ENCODE results near the gene SLC39A5.
"Not testable (repeated sequence)": the region's sequence is repeated elsewhere in the genome, so short reads cannot be mapped to it uniquely, and the experiment has no call there.

The SLC39A5 gene

DNA sequence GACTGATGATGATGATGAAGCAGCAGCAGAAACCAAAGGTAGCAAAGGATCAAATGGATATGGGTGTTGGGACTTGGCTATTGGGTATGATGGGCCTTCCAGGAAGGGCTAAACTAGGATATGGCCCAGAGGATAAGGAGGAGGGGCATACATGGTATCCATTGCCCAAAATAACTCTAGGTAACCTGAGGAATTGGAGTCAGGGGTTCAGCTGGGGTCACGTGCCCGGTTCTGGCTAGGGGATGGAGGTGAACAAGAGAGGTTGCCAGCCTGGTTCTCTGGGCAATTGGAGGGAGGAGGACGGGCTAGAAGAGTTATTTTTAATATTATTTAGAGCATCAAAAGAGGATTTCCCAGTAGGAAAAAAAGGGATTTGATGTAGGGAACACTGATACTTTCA, 31.1 kb downstream of the SLC39A5 start:
- H2BK12ac ChIP-seq (ENCODE audit: low read length in 2 of 2), result peak overlapping the region in 1 of 2 experiments; percentile 56
- peaks cover 14% of the 10 kb centered on the region for H3K4me1 ChIP-seq (ENCODE audit: control insufficient read depth, insufficient read depth, low read depth, low read length)
- no peak overlapping the region for H3K4me3 ChIP-seq (ENCODE audit: insufficient read depth in 1 of 2, low read depth in 1 of 2, low read length in 2 of 2)
- H3K79me1 ChIP-seq (replicated peaks; ENCODE audit: low read length, poor library complexity, severe bottlenecking), result no peaks in the 10 kb centered on the region
- H3K18ac ChIP-seq (ENCODE audit: low read depth in 1 of 2, low read length in 2 of 2), result no peak overlapping the region
- H2BK15ac ChIP-seq (ENCODE audit: low read depth, poor library complexity, severe bottlenecking), result no peak overlapping the region
- no peak overlapping the region for H3K4ac ChIP-seq (ENCODE audit: low read depth in 1 of 2, low read length in 2 of 2)
- H3K23ac ChIP-seq (ENCODE audit: low read length in 2 of 2), result no peak overlapping the region
- H3K27ac ChIP-seq (ENCODE audit: low read length, poor library complexity, severe bottlenecking), result no peak overlapping the region
- no peak overlapping the region for H3K9ac ChIP-seq (ENCODE audit: low read length)
- no peak overlapping the region for H3K14ac ChIP-seq (ENCODE audit: low read length in 2 of 2)
- no peak overlapping the region for H3K4me2 ChIP-seq (ENCODE audit: low read length, poor library complexity, severe bottlenecking)
- no peaks in the 10 kb centered on the region for H3K27me3 ChIP-seq (ENCODE audit: control insufficient read depth in 1 of 2, insufficient read depth in 1 of 2, low read length in 2 of 2)
- H4K8ac ChIP-seq (ENCODE audit: low read length), result peak overlapping the region; percentile 55
- no peak overlapping the region for H4K91ac ChIP-seq (ENCODE audit: low read length)
- no peak overlapping the region for H2BK120ac ChIP-seq (ENCODE audit: low read depth, low read length)
- 95% methylated on average over 3 of the region's 3 CpGs for WGBS
- no peak overlapping the region for H2AFZ ChIP-seq (ENCODE audit: low read depth, low read length)
- DNase-seq, result no peak
- peaks cover 0 to 10% of the 10 kb centered on the region in 2 experiments for H3K36me3 ChIP-seq (ENCODE audit: control insufficient read depth in 1 of 2, insufficient read depth in 2 of 2, low read depth in 1 of 2, low read length in 2 of 2)
- peak overlapping the region; percentile 94 for H2AK5ac ChIP-seq (ENCODE audit: low read length, severe bottlenecking)
- H2BK5ac ChIP-seq (ENCODE audit: low read depth, low read length, poor library complexity, severe bottlenecking), result no peak overlapping the region
- no peaks in the 10 kb centered on the region for H3K9me3 ChIP-seq (ENCODE audit: control insufficient read depth, low read length)

- Histone ChIP-seq H3K9me3 (ENCODE audit: control insufficient read depth, low read length) (no peaks in the 10 kb centered on the region), H3K4me1 (ENCODE audit: control insufficient read depth, insufficient read depth, low read depth, low read length) (peaks cover 10% of the 10 kb centered on the region), H3K4me2 (ENCODE audit: low read length, poor library complexity, severe bottlenecking) (no peak overlapping the region), H2AFZ (ENCODE audit: low read depth, low read length) (no peak overlapping the region), H2AK5ac (ENCODE audit: low read length, severe bottlenecking) (no peak overlapping the region), H4K8ac (ENCODE audit: low read length) (no peak overlapping the region), H3K27ac (ENCODE audit: low read length, poor library complexity, severe bottlenecking) (peak overlapping the region; percentile 43), H3K14ac (ENCODE audit: low read length in 2 of 2) (no peak overlapping the region), H2BK12ac (ENCODE audit: low read length in 2 of 2) (no peak overlapping the region), H3K18ac (ENCODE audit: low read depth in 1 of 2, low read length in 2 of 2) (no peak overlapping the region), H2BK5ac (ENCODE audit: low read depth, low read length, poor library complexity, severe bottlenecking) (no peak overlapping the region), H3K23ac (ENCODE audit: low read length in 2 of 2) (no peak overlapping the region), H3K9ac (ENCODE audit: low read length) (no peak overlapping the region), H2BK120ac (ENCODE audit: low read depth, low read length) (no peak overlapping the region), H2BK15ac (ENCODE audit: low read depth, poor library complexity, severe bottlenecking) (no peak overlapping the region), H3K27me3 (ENCODE audit: control insufficient read depth in 1 of 2, insufficient read depth in 1 of 2, low read length in 2 of 2) (no peaks in the 10 kb centered on the region), H4K91ac (ENCODE audit: low read length) (no peak overlapping the region), H3K79me1 (replicated peaks; ENCODE audit: low read length, poor library complexity, severe bottlenecking) (no peaks in the 10 kb centered on the region), H3K36me3 (ENCODE audit: control insufficient read depth in 1 of 2, insufficient read depth in 2 of 2, low read depth in 1 of 2, low read length in 2 of 2) (peaks cover 0 to 3% of the 10 kb centered on the region in 2 experiments), H3K4ac (ENCODE audit: low read depth in 1 of 2, low read length in 2 of 2) (no peak overlapping the region), H3K4me3 (ENCODE audit: insufficient read depth in 1 of 2, low read depth in 1 of 2, low read length in 2 of 2) (no peak overlapping the region)
- WGBS, result 58% methylated on average over 4 of the region's 5 CpGs
- DNase-seq, result peak; percentile 74
These were observed 31.8 kb downstream of the SLC39A5 start for GRCh38 chr12:56261503-56262232.

GRCh38 chr12:56262955-56263354, 33.1 kb downstream of the SLC39A5 start:
- not testable (repeated sequence) for H2AFZ ChIP-seq (ENCODE audit: low read depth, low read length); H3K23ac ChIP-seq (ENCODE audit: low read length in 2 of 2); H2BK15ac ChIP-seq (ENCODE audit: low read depth, poor library complexity, severe bottlenecking); H2BK5ac ChIP-seq (ENCODE audit: low read depth, low read length, poor library complexity, severe bottlenecking); H3K36me3 ChIP-seq (ENCODE audit: control insufficient read depth in 1 of 2, insufficient read depth in 2 of 2, low read depth in 1 of 2, low read length in 2 of 2); H3K4me1 ChIP-seq (ENCODE audit: control insufficient read depth, insufficient read depth, low read depth, low read length); DNase-seq; H3K79me1 ChIP-seq (replicated peaks; ENCODE audit: low read length, poor library complexity, severe bottlenecking); H2BK120ac ChIP-seq (ENCODE audit: low read depth, low read length); H3K27me3 ChIP-seq (ENCODE audit: control insufficient read depth in 1 of 2, insufficient read depth in 1 of 2, low read length in 2 of 2); H3K9ac ChIP-seq (ENCODE audit: low read length); H2AK5ac ChIP-seq (ENCODE audit: low read length, severe bottlenecking); H3K18ac ChIP-seq (ENCODE audit: low read depth in 1 of 2, low read length in 2 of 2); H3K4me2 ChIP-seq (ENCODE audit: low read length, poor library complexity, severe bottlenecking); H4K8ac ChIP-seq (ENCODE audit: low read length); H3K9me3 ChIP-seq (ENCODE audit: control insufficient read depth, low read length); H3K27ac ChIP-seq (ENCODE audit: low read length, poor library complexity, severe bottlenecking); H3K14ac ChIP-seq (ENCODE audit: low read length in 2 of 2); H3K4me3 ChIP-seq (ENCODE audit: insufficient read depth in 1 of 2, low read depth in 1 of 2, low read length in 2 of 2); H4K91ac ChIP-seq (ENCODE audit: low read length); H2BK12ac ChIP-seq (ENCODE audit: low read length in 2 of 2); H3K4ac ChIP-seq (ENCODE audit: low read depth in 1 of 2, low read length in 2 of 2)
- 96% methylated on average over 7 of the region's 7 CpGs for WGBS

GRCh38 chr12:56266068-56266692, 36.3 kb downstream of the SLC39A5 start:
- Histone ChIP-seq H4K91ac (ENCODE audit: low read length) (peak overlapping the region; percentile 88), H4K8ac (ENCODE audit: low read length) (peak overlapping the region; percentile 83), H3K18ac (ENCODE audit: low read depth in 1 of 2, low read length in 2 of 2) (peak overlapping the region in 1 of 2 experiments; percentile 92), H2BK15ac (ENCODE audit: low read depth, poor library complexity, severe bottlenecking) (peak overlapping the region; percentile 39), H2AFZ (ENCODE audit: low read depth, low read length) (peak overlapping the region; percentile 87), H3K36me3 (ENCODE audit: control insufficient read depth in 1 of 2, insufficient read depth in 2 of 2, low read depth in 1 of 2, low read length in 2 of 2) (peaks cover 6 to 24% of the 10 kb centered on the region in 2 experiments), H3K4me3 (ENCODE audit: insufficient read depth in 1 of 2, low read depth in 1 of 2, low read length in 2 of 2) (peak overlapping the region; percentile 78 to 85), H3K9ac (ENCODE audit: low read length) (peak overlapping the region; percentile 94), H3K4me2 (ENCODE audit: low read length, poor library complexity, severe bottlenecking) (peak overlapping the region; percentile 72), H3K27ac (ENCODE audit: low read length, poor library complexity, severe bottlenecking) (peak overlapping the region; percentile 55)
- not testable (repeated sequence) for H2BK120ac ChIP-seq (ENCODE audit: low read depth, low read length); DNase-seq; H3K79me1 ChIP-seq (replicated peaks; ENCODE audit: low read length, poor library complexity, severe bottlenecking); H2BK5ac ChIP-seq (ENCODE audit: low read depth, low read length, poor library complexity, severe bottlenecking); H3K27me3 ChIP-seq (ENCODE audit: control insufficient read depth in 1 of 2, insufficient read depth in 1 of 2, low read length in 2 of 2); H2AK5ac ChIP-seq (ENCODE audit: low read length, severe bottlenecking); H3K9me3 ChIP-seq (ENCODE audit: control insufficient read depth, low read length); H3K4me1 ChIP-seq (ENCODE audit: control insufficient read depth, insufficient read depth, low read depth, low read length); H2BK12ac ChIP-seq (ENCODE audit: low read length in 2 of 2); H3K23ac ChIP-seq (ENCODE audit: low read length in 2 of 2); H3K14ac ChIP-seq (ENCODE audit: low read length in 2 of 2); H3K4ac ChIP-seq (ENCODE audit: low read depth in 1 of 2, low read length in 2 of 2)
- WGBS, result 64% methylated on average over 13 of the region's 16 CpGs

All from mesenchymal stem cell (in vitro differentiated cells and primary cell).